Right renal pelvis (tissue), 4 donors: ENCODE measurements around the gene SPIRE1. TPM values are rescaled to one million over a fixed set of nuclear protein-coding genes. Genes with fewer than 3 reads are reported as not detected.
"Not testable (repeated sequence)": the region's sequence is repeated elsewhere in the genome, so short reads cannot be mapped to it uniquely, and the experiment has no call there.

ENCODE experiments used
- DNase-seq, 4 donors: peaks; one replicate each; pipeline ENCODE4 v3.0.0-alpha.2; 2013; ENCODE audit warnings: low read depth in 4 of 4, low spot score in 3 of 4, missing footprints in 1 of 4
- polyA plus RNA-seq, 4 donors: library from polyadenylated mRNA; unstranded; fragments of 120-200 nt; gene quantifications; one replicate each; pipeline ENCODE4 v1.2.1, GENCODE V29; 2013; ENCODE audit not compliant: insufficient read length in 4 of 4

SPIRE1 gene
- polyA plus RNA-seq, 4 donors: 29.1 to 35.1 (median 33.7) TPM

- no peak for DNase-seq
Observed at GRCh38 chr18:12507007-12507406, 150.9 kb downstream of the SPIRE1 start.

DNA sequence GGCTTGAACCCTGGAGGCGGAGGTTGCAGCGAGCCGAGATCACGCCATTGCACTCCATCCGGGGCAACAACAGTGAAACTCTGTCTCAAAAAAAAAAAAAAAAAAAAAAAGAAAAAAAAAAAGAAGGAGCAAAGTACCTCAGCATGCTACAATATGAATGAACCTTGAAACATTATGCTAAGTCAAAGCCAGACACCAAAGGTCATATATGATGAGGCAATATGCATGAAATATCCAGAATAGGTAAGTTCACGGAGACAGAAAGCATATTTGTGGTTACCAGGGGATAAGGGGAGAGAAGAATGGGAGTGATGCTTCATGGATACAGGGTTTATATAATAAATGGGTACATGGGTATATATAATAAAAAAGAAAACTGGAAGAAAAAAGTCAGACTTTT, 156.9 kb downstream of the SPIRE1 start:
- no peak for DNase-seq

- DNase-seq: no peak
Observed at GRCh38 chr18:12497839-12498238, 160.1 kb downstream of the SPIRE1 start.

DNA sequence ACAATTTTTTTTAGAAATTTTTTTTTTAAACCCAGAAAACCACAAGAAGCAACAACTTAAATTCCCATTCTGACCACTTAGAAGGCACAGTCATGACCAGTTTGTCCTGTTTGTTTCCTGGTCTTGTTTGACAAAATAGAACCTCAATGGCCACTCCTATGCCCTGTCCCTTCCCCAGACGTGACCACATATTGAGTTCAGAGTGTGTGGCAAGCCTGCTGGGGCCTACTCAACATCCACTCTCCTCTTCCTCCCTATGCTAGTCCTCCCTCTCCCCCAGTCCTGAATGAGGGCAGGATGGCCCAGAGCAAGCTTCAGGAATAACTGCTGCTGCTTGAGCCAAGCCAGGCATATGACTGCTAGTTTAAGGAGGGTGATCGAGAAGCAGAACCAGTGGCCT, 160.6 kb downstream of the SPIRE1 start:
- DNase-seq: no peak

- DNase-seq: no peak
Observed at GRCh38 chr18:12492907-12493306, 165.0 kb downstream of the SPIRE1 start.

- DNase-seq: no peak
Observed at GRCh38 chr18:12491611-12492435, 166.1 kb downstream of the SPIRE1 start.

DNA sequence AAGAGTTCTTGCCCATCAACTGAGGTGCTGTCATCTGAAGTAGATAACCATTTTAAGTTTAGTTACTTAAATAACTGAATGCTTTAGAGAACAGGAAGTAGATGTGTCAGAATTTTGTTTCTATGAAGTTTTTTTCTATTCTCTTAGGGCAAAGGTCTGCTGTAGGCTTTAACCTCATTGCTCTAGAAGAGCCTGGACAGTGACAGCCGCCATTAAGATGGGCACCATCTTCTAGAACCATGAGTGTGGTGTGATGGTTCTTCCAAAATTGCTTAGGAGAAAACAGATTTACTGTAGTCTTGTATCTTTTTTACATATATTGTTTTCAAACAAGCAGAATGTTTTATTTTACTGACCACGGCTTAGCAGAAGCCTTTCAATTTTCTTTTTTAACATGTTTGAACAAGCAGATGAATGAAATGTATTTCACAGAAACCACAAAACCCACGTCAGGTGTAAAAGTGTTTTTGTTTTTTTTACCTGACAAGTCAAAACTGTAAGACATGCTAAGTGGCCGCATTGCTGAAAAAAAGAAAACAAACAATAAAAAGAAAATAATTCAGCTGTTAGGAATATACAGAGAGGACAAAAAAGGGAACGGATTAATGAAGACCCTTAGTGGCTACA, 172.3 kb downstream of the SPIRE1 start:
- no peak for DNase-seq

DNA sequence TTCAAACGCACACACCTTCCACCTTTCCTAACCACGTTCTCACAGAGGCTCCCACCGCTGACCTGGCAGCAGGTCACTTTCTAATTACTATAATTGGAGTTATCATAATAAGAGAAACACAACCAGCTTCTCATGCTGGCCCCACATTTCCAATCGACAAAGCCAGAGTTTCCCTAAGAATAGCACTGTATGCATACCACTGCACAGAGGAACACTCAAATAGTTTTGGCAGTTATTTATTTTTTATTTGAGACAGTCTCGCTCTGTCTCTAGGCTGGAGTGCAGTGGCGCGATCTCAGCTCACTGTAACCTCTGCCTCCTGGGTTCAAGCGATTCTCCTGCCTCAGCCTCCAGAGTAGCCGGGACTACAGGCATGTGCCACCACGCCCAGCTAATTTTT, 176.0 kb downstream of the SPIRE1 start:
- DNase-seq: not testable (repeated sequence)

DNA sequence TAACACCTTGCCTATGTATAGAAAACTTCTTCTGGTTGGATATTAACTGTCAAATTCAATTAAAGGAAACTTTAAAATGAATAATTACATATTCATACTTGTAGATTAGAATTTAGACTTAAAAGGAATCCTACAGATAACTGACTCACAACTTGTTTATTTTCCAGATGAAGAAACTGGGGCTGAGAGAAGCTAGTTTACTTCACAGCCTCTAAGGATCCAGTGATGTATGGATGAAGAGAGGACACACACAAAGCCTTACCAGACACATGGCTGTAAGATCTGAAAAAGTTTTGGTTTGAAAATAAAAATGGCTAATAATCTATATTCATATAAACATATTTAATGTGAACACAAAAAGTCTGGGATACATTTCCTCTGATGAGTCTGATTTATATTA, 177.9 kb downstream of the SPIRE1 start:
- no peak for DNase-seq

- no peak for DNase-seq
Observed at GRCh38 chr18:12479536-12479935, 178.4 kb downstream of the SPIRE1 start.

DNA sequence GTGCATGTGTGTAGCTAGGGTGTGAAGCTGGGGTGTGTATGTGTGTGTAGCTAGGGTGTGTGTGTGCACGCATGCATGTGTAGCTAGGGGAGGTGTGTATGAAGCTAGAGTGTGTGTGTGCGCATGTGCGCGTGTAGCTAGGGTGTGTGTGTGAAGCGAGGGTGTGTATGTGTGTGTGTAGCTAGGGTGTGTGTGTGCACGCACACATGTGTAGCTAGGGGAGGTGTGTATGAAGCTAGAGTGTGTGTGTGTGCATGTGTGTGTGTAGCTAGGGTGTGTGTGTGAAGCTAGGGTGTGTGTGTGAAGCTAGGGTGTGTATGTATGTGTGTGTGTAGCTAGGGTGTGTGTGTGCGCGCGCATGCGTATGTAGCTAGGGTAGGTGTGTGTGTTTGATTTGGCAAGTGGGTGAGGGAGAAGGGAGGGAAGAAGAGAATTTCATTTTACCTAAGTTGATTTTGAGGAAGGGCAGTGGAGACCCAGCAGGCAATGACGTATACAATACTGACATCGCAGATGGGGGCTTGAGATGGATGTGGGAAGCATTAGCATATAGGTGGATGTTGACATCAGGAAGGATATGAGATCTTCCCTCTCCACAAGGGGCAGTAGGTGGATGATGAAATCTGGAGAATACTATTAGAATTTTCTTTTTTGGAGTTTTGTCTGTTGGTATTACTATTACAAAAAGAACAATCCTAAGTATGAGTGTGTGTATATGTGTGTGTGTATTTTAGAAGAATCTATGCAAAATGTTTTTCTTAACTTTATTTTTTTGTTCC, 179.4 kb downstream of the SPIRE1 start:
- no peak for DNase-seq

DNA sequence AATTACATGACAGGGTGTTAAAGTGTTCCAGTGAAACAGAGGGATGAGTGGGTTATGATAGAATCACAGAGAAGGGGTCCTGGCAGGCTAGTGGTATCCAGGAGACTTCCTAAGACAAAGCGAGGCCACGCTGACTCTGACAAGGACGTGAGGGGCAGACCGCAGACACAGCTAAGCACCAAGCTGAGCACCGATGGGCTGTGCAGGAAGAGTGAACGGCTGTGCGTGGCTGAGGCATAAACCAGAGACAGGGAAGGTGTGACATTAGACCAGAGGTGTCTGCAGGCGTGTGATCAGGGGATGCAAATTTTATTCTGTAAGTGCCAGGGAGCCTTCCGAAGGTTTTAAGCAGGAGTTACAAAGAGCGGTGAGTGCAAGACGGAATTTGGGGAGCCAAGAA, 180.3 kb downstream of the SPIRE1 start:
- DNase-seq: no peak

DNA sequence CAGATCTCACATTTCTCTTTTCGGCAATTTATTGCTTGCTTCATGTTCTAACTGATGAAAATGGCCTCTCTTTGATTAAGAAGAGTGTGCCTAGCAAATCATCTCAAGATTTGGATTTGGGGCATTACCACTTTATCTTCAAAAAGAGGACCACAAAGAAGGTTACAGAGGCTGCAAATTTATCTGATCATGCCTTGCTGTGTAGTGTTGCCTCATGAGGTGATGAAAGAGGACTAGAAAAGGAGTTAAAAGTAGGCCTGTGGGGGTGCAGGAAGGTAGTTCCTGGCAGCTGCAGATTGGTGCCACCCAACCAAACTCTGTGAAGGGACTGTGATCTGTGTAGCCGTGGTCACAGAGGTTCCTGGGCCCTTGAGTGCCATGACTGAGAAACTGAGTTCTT, 181.0 kb downstream of the SPIRE1 start:
- no peak for DNase-seq

- DNase-seq: no peak
Observed at GRCh38 chr18:12474876-12475275, 183.0 kb downstream of the SPIRE1 start.

GRCh38 chr18:12474146-12474545, 183.8 kb downstream of the SPIRE1 start:
- no peak for DNase-seq

- DNase-seq: no peak
Observed at GRCh38 chr18:12470382-12471075, 187.4 kb downstream of the SPIRE1 start.

DNA sequence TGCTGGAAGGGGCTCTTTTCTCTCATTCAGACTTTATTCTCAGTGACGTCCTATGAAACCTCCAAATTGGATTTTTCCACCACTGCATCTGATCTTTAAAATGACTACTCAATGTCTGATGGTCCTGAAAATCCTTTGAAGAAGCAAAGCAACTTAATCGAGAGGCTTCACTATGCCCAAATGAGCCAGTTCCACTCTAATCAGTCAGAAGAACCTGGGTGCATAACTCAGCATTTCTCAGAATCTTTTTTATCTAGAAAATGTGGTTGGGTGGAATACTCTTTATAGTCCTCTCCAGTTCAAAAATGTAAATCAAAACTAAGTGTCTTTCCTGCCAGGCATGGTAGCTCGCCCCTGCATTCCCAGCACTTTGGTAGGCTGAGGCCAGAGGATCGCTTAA, 189.5 kb downstream of the SPIRE1 start:
- DNase-seq: no peak

DNA sequence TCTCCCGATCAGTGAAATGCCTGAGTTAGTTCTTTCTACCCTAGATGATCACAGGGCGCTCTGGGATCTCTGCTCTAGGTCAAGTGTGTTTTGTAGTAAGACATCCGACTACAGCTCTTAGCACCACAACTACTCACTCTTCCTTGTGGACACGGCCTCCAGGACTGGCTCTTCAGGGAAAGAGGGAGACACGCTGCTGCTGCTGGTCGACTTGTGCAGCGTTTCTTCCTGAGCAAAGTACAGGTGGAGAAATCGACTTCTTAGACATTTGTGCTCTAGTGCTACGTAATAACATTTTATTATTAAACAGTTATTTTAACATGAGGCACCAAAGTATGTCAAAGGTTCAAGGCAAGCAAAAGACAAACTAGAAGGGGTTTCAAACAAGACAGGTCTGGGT, 193.2 kb downstream of the SPIRE1 start:
- DNase-seq: no peak

- no peak for DNase-seq
Observed at GRCh38 chr18:12463191-12463590, 194.7 kb downstream of the SPIRE1 start.

DNA sequence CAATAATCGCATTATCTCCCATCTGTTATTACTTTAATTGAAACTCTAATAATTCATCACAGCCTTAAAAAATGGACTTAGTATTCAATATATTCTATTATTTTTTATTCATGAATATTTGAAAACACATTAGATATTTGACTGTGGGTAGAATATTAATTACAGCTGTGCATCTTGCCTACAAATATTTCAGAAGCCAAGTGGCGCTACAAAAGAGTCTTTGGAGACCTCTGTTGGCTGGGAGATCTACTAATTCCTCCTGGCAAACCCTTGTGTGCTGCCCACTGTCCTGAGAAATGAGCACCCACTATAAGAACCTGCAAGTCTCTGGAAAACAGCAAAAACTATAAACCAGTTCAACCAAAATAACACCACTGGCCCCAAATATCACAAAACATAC, 195.7 kb downstream of the SPIRE1 start:
- no peak for DNase-seq

DNA sequence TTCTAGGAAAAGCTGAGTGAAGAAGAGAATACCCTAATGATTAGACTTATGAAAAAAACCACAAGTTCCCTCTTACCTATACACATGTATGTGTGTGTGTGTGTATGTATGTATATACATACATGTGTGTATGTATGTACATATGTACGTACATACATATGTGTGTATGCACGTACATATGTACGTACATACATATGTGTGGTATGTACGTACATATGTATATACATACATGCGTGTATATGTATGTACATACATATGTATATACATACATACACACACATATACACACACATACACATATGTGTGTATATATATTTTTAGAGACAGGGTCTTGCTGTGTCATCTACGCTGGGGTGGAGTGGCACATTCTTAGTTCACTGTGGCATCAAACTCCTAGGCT, 196.6 kb downstream of the SPIRE1 start:
- no peak for DNase-seq
